Measurements from ENCODE around the gene B4GALT5. TPM values are rescaled to one million over a fixed set of nuclear protein-coding genes. Genes with fewer than 3 reads are reported as not detected.
A peak's percentile ranks its signal among the peaks of the same experiment; 100 is the strongest.

B4GALT5 gene
- polyA plus RNA-seq, 2 donors = 17.9 to 28.3 TPM

- Histone ChIP-seq H3K4me1 (ENCODE audit: control insufficient read depth in 2 of 2, insufficient read depth in 2 of 2, low read length in 1 of 2) (peaks cover 2 to 11% of the 10 kb centered on the region in 2 donors), H3K27me3 (ENCODE audit: control insufficient read depth in 1 of 2, insufficient read depth in 2 of 2, low read length in 2 of 2) (no peaks in the 10 kb centered on the region)
- WGBS, 2 donors = 71 to 80% methylated on average over 3 of the region's 3 CpGs
Observed at GRCh38 chr20:49695830-49696229, 17.8 kb downstream of the B4GALT5 start.

DNA sequence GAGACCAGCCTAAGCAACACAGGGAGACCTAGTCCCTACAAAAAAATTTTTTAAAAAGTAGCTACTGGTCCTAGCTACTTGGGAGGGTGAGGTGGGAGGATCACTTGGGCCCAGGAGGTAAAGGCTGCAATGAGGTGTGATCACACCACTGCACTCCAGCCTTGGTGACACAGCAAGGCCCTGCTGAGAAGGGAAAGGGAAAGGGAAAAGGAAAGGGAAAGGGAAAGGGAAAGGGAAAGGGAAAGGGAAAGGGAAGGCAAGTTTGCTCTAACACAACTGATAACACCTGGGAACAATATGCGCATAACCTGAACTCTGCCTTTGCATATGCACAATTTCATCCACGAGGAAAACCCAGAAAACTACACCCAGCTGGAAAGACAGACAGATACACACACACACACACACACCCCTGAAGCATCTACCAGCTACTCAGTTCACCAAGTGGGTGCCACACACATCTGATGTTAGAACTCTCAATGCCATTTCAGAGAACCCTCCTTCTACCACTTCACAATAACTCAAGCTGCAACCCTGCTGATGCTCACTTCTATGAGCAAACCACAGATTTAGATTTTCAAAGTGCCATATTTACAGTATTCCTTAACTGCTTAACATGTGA lies 19.1 kb downstream of the B4GALT5 start:
- Histone ChIP-seq H3K4me3 (ENCODE audit: low read depth in 1 of 2, low read length in 2 of 2) (no peak overlapping the region), H3K9me3 (ENCODE audit: control insufficient read depth in 2 of 2, insufficient read depth in 1 of 2, low read depth in 1 of 2, low read length in 1 of 2) (no peaks in the 10 kb centered on the region), H3K27ac (ENCODE audit: low read depth in 2 of 2, low read length in 1 of 2) (no peak overlapping the region), H3K27me3 (ENCODE audit: control insufficient read depth in 1 of 2, insufficient read depth in 2 of 2, low read length in 2 of 2) (no peaks in the 10 kb centered on the region), H3K4me1 (ENCODE audit: control insufficient read depth in 2 of 2, insufficient read depth in 2 of 2, low read length in 1 of 2) (peaks cover 2 to 11% of the 10 kb centered on the region in 2 donors), H3K36me3 (ENCODE audit: control insufficient read depth in 2 of 2, insufficient read depth in 2 of 2, low read length in 1 of 2) (no peaks in the 10 kb centered on the region)
- 63 to 71% methylated on average over 2 of the region's 2 CpGs for WGBS, 2 donors

More at GRCh38 chr20:49695830-49696229, 17.8 kb downstream of the B4GALT5 start:
- no peaks in the 10 kb centered on the region for H3K36me3 ChIP-seq (ENCODE audit: control insufficient read depth in 2 of 2, insufficient read depth in 2 of 2, low read length in 1 of 2)
- no peaks in the 10 kb centered on the region for H3K9me3 ChIP-seq (ENCODE audit: control insufficient read depth in 2 of 2, insufficient read depth in 1 of 2, low read depth in 1 of 2, low read length in 1 of 2)
- H3K4me3 ChIP-seq (ENCODE audit: low read depth in 1 of 2, low read length in 2 of 2) = no peak overlapping the region
- H3K27ac ChIP-seq (ENCODE audit: low read depth in 2 of 2, low read length in 1 of 2) = no peak overlapping the region

GRCh38 chr20:49693435-49694171 lies 20.1 kb downstream of the B4GALT5 start:
- Histone ChIP-seq H3K27ac (ENCODE audit: low read depth in 2 of 2, low read length in 1 of 2) (no peak overlapping the region), H3K27me3 (ENCODE audit: control insufficient read depth in 1 of 2, insufficient read depth in 2 of 2, low read length in 2 of 2) (no peaks in the 10 kb centered on the region), H3K9me3 (ENCODE audit: control insufficient read depth in 2 of 2, insufficient read depth in 1 of 2, low read depth in 1 of 2, low read length in 1 of 2) (no peaks in the 10 kb centered on the region), H3K4me3 (ENCODE audit: low read depth in 1 of 2, low read length in 2 of 2) (no peak overlapping the region), H3K36me3 (ENCODE audit: control insufficient read depth in 2 of 2, insufficient read depth in 2 of 2, low read length in 1 of 2) (no peaks in the 10 kb centered on the region), H3K4me1 (ENCODE audit: control insufficient read depth in 2 of 2, insufficient read depth in 2 of 2, low read length in 1 of 2) (peaks cover 2 to 11% of the 10 kb centered on the region in 2 donors)
- WGBS, 2 donors = 68 to 75% methylated on average over 5 of the region's 5 CpGs

DNA sequence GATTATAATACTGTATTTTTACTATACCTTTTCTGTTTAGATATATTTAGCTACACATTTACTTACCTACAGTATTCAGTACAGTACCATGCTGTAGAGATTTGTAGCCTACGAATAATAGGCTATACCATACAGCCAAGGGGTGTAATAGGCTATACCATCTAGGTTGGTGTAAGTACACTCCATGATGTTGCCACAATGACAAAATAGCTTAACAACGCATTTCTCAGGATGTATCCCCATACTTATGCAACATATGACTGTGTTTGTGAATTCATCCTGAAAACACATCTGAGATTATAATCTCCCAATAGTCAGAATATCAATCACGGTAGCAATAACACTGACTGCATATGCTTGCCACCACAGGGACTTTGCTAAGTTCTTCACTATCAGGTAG lies 20.7 kb downstream of the B4GALT5 start:
- Histone ChIP-seq H3K36me3 (ENCODE audit: control insufficient read depth in 2 of 2, insufficient read depth in 2 of 2, low read length in 1 of 2) (no peaks in the 10 kb centered on the region), H3K4me1 (ENCODE audit: control insufficient read depth in 2 of 2, insufficient read depth in 2 of 2, low read length in 1 of 2) (peaks cover 2 to 11% of the 10 kb centered on the region in 2 donors), H3K27ac (ENCODE audit: low read depth in 2 of 2, low read length in 1 of 2) (no peak overlapping the region), H3K4me3 (ENCODE audit: low read depth in 1 of 2, low read length in 2 of 2) (no peak overlapping the region), H3K9me3 (ENCODE audit: control insufficient read depth in 2 of 2, insufficient read depth in 1 of 2, low read depth in 1 of 2, low read length in 1 of 2) (no peaks in the 10 kb centered on the region), H3K27me3 (ENCODE audit: control insufficient read depth in 1 of 2, insufficient read depth in 2 of 2, low read length in 2 of 2) (no peaks in the 10 kb centered on the region)
- WGBS, 2 donors = 56 to 70% methylated on average over 3 of the region's 3 CpGs

GRCh38 chr20:49691818-49692568 lies 21.7 kb downstream of the B4GALT5 start:
- no peak overlapping the region for H3K27ac ChIP-seq (ENCODE audit: low read depth in 2 of 2, low read length in 1 of 2)
- no peaks in the 10 kb centered on the region for H3K36me3 ChIP-seq (ENCODE audit: control insufficient read depth in 2 of 2, insufficient read depth in 2 of 2, low read length in 1 of 2)
- no peaks in the 10 kb centered on the region for H3K27me3 ChIP-seq (ENCODE audit: control insufficient read depth in 1 of 2, insufficient read depth in 2 of 2, low read length in 2 of 2)
- no peak overlapping the region for H3K4me3 ChIP-seq (ENCODE audit: low read depth in 1 of 2, low read length in 2 of 2)
- H3K4me1 ChIP-seq (ENCODE audit: control insufficient read depth in 2 of 2, insufficient read depth in 2 of 2, low read length in 1 of 2) = peaks cover under 1 to 7% of the 10 kb centered on the region in 2 donors
- H3K9me3 ChIP-seq (ENCODE audit: control insufficient read depth in 2 of 2, insufficient read depth in 1 of 2, low read depth in 1 of 2, low read length in 1 of 2) = no peaks in the 10 kb centered on the region
- 94 to 95% methylated on average over 5 of the region's 5 CpGs for WGBS, 2 donors

DNA sequence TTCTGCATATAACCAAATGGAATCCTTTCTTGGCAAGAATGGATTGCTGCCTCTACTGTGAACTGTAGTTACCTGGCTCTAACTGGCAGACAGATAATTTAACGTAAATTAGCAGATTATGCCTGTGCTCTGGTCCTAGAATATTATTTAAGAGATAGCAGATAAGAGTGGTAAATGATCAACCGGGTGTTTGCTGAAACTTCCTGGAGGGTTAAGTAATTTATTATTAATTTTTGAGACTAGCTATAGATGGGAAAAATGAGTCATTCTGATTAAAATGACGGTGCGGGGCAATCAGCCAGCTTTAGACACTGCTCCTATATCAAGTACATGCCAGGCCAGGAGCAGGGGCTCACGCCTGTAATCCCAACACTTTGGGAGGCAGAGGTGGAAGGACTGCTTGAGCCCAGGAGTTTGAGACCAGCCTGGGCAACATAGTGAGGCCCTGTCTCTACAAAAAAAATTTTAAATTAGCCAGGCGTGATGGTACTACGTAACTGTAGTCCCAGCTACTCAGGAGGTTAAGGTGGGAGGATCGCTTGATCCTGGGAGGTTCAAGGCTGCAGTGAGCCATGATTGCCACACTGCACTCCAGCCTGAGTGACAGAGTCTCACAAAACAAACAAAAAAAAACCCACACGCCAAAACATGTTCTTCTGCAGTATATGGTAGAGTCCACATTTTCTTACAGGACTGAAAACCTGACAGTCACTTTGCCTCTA lies 22.6 kb downstream of the B4GALT5 start:
- WGBS, 2 donors = 41 to 46% methylated on average over 9 of the region's 9 CpGs
- peaks cover 0 to 7% of the 10 kb centered on the region in 2 donors for H3K4me1 ChIP-seq (ENCODE audit: control insufficient read depth in 2 of 2, insufficient read depth in 2 of 2, low read length in 1 of 2)

DNA sequence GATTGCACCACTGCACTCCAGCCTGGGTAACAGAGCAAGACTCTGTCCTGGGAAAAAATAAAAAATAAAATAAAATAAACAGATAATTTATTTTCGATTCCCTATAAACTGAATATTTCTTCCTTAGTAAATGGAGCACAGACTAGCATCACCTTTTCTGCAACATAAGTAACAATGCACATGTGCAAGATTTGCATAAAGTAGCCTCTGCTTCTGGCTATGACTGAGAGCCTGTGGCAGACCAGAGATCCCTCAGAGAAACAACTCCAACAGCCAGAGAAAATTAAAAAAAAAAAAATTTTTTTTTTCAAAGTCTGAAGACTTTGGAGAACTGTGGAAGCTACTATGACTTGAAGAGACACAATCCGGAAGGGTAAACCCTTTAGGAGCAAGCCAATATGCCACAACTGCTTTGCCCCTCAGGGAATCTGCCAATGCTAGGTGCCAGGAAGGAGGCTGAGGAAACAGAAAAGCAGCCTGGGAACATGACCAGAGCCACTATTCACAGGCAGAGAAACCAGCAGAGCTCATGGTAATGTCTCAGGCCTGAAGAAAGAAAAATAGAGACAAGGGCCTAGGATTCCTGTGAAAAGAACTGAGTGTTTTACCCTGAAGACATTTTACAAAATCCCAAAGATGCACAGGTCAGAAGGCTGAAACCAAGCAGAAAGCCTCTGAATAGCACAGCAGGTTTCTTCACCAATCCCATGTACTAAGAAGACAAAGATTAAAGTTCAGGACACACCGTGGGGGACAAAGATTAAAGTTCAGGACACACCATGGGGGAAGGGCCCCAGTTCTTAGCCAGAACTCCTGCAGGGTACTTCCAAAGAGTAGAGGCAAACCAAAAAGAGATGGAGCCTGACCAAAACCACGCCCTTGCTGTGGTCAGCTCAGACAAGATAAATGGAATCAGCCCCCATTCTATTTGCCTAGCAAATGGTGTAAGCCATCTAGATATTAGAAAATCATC lies 25.8 kb downstream of the B4GALT5 start:
- Histone ChIP-seq H3K27me3 (ENCODE audit: control insufficient read depth in 1 of 2, insufficient read depth in 2 of 2, low read length in 2 of 2) (no peaks in the 10 kb centered on the region), H3K4me3 (ENCODE audit: low read depth in 1 of 2, low read length in 2 of 2) (no peak overlapping the region), H3K27ac (ENCODE audit: low read depth in 2 of 2, low read length in 1 of 2) (peak overlapping the region in 1 of 2 donors; percentile 42), H3K9me3 (ENCODE audit: control insufficient read depth in 2 of 2, insufficient read depth in 1 of 2, low read depth in 1 of 2, low read length in 1 of 2) (no peaks in the 10 kb centered on the region), H3K4me1 (ENCODE audit: control insufficient read depth in 2 of 2, insufficient read depth in 2 of 2, low read length in 1 of 2) (peaks cover 0 to 3% of the 10 kb centered on the region in 2 donors), H3K36me3 (ENCODE audit: control insufficient read depth in 2 of 2, insufficient read depth in 2 of 2, low read length in 1 of 2) (no peaks in the 10 kb centered on the region)
- WGBS, 2 donors = 65 to 66% methylated on average over 4 of the region's 4 CpGs

More for the DNA sequence above, 22.6 kb downstream of the B4GALT5 start:
- Histone ChIP-seq H3K27ac (ENCODE audit: low read depth in 2 of 2, low read length in 1 of 2) (peak overlapping the region in 1 of 2 donors; percentile 21), H3K4me3 (ENCODE audit: low read depth in 1 of 2, low read length in 2 of 2) (no peak overlapping the region), H3K27me3 (ENCODE audit: control insufficient read depth in 1 of 2, insufficient read depth in 2 of 2, low read length in 2 of 2) (no peaks in the 10 kb centered on the region), H3K9me3 (ENCODE audit: control insufficient read depth in 2 of 2, insufficient read depth in 1 of 2, low read depth in 1 of 2, low read length in 1 of 2) (no peaks in the 10 kb centered on the region), H3K36me3 (ENCODE audit: control insufficient read depth in 2 of 2, insufficient read depth in 2 of 2, low read length in 1 of 2) (no peaks in the 10 kb centered on the region)

GRCh38 chr20:49685809-49686208 lies 27.9 kb downstream of the B4GALT5 start:
- Histone ChIP-seq H3K27me3 (ENCODE audit: control insufficient read depth in 1 of 2, insufficient read depth in 2 of 2, low read length in 2 of 2) (no peaks in the 10 kb centered on the region), H3K27ac (ENCODE audit: low read depth in 2 of 2, low read length in 1 of 2) (no peak overlapping the region), H3K4me3 (ENCODE audit: low read depth in 1 of 2, low read length in 2 of 2) (no peak overlapping the region), H3K36me3 (ENCODE audit: control insufficient read depth in 2 of 2, insufficient read depth in 2 of 2, low read length in 1 of 2) (peaks cover 0 to 5% of the 10 kb centered on the region in 2 donors), H3K9me3 (ENCODE audit: control insufficient read depth in 2 of 2, insufficient read depth in 1 of 2, low read depth in 1 of 2, low read length in 1 of 2) (no peaks in the 10 kb centered on the region), H3K4me1 (ENCODE audit: control insufficient read depth in 2 of 2, insufficient read depth in 2 of 2, low read length in 1 of 2) (peaks cover 3 to 8% of the 10 kb centered on the region in 2 donors)
- WGBS, 2 donors = 10 to 30% methylated on average over 2 of the region's 2 CpGs

Measured in esophagus (tissue), 2 donors.